GM19351 (cell line): ENCODE measurements around the gene LILRA5.
"Not testable (repeated sequence)": the region's sequence is repeated elsewhere in the genome, so short reads cannot be mapped to it uniquely, and the experiment has no call there.

ENCODE experiments used
- ATAC-seq: cut with Tn5 transposase; IDR thresholded peaks from one replicate; pipeline ENCODE4 v1.9.1; 2021; ENCODE audit warnings: mild to moderate bottlenecking, moderate library complexity; ENCODE audit not compliant: unreplicated experiment

LILRA5 gene

DNA sequence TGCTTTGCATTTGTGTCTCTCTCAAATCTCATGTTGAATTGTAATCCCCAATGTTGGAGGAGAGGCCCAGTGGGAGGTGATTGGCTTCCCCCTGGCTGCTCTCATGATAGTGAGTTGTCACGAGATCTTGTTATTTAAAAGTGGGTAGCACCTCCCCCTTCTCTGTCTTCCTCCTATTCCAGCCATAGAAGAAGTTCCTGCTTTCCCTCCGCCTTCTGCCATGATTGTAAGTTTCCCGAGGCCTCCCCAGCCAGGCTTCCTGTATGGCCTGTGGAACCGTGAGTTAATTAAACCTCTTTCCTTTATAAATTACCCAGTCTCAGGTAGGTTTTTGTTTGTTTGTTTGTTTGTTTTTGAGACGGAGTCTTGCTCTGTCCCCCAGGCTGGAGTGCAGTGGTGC is 22.2 kb upstream of the LILRA5 start:
- no peak for ATAC-seq

- no peak for ATAC-seq
Observed at GRCh38 chr19:54333586-54334298, 20.8 kb upstream of the LILRA5 start.

- no peak for ATAC-seq
Observed at GRCh38 chr19:54332149-54332548, 19.2 kb upstream of the LILRA5 start.

- no peak for ATAC-seq
Observed at GRCh38 chr19:54331626-54332025, 18.7 kb upstream of the LILRA5 start.

DNA sequence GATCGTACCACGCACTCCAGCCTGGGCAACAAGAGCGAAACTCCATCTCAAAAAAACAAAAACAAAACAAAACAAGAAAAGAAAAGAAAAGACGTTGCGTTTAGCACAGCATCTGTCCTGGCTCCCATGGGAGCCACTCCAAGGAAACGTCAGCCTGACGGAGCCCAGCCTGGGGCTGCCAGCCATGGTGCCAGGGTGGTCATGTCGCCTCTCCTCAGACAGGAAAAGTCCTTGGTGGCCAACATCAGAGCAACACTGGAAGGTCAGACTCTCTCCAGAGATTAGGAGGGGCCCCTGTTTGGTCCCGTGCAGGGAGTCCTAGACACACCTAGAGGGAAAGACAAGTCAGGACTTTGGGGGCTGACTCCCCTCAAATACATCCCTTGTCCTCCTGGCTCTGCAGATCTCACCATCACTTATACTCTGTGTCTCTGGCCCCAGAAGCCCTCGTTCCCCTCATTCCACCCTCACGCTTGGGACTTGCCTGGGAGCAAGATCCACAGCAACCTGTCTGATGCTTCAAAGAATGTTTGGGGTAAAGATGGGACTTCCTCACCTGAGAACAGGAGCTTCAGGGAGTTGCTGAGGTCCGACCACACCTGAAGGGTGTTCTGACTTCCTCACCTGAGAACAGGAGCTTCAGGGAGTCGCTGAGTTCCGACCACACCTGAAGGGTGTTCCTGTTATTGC is 16.7 kb upstream of the LILRA5 start:
- ATAC-seq, result no peak

DNA sequence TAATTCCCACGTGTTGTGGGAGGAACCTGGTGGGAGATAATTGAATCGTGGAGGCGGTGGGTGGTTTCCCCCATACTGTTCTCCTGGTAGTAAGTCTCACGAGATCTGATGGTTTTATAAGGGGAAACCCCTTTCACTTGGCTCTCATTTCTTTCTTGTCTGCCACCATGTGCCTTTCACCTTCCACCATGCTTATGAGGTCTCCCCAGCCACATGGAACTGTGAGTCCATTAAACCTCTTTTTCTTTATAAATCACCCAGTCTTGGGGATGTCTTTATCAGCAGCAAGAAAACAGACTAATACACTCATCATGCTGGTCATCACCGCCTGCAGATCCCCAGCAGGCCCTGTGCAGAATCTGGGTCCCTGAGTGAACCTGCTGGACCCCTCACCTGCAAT is 15.8 kb upstream of the LILRA5 start:
- not testable (repeated sequence) for ATAC-seq

DNA sequence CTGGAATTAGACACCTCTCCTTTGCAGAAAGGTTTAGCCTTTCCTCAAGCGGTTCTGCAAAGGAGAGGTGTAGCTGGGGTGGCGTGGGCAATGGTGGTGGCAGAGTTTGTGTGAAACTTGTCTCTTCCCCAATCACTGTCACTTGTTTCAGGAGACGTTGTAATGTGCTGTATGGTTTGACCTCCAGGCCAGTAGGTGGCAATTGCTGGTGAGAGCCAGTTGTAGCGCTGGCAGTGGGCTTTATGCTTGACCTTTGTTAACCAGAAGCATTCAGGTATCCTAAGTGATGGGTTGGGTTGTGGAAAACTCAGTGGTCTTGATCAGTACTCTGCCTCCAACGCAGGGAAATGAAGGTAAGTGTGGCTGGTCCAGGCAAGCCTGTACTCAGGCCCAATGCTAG is 12.7 kb upstream of the LILRA5 start:
- ATAC-seq, result no peak

GRCh38 chr19:54325194-54325621 is 12.2 kb upstream of the LILRA5 start:
- ATAC-seq, result no peak

- no peak for ATAC-seq
Observed at GRCh38 chr19:54324071-54324470, 11.1 kb upstream of the LILRA5 start.

- ATAC-seq, result not testable (repeated sequence)
Observed at GRCh38 chr19:54322934-54323333, 10.0 kb upstream of the LILRA5 start.

- ATAC-seq, result not testable (repeated sequence)
Observed at GRCh38 chr19:54322295-54322694, 9.3 kb upstream of the LILRA5 start.

- no peak for ATAC-seq
Observed at GRCh38 chr19:54319892-54320670, 7.1 kb upstream of the LILRA5 start.

GRCh38 chr19:54319049-54319448 is 6.1 kb upstream of the LILRA5 start:
- no peak for ATAC-seq

DNA sequence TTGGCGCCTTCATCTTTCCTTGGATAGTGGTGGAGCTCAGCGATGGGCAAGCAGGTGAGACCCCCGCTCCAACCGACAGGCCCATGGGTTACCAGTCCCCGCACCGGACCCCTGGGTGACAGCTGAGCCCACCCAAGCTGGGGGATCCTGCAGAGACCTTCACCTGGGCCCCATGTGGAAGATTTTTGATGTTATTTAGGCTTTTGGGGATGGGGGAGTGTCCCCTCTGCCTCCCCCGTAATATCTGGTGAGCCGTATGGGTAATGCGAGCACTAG is 4.9 kb upstream of the LILRA5 start:
- ATAC-seq, result no peak

DNA sequence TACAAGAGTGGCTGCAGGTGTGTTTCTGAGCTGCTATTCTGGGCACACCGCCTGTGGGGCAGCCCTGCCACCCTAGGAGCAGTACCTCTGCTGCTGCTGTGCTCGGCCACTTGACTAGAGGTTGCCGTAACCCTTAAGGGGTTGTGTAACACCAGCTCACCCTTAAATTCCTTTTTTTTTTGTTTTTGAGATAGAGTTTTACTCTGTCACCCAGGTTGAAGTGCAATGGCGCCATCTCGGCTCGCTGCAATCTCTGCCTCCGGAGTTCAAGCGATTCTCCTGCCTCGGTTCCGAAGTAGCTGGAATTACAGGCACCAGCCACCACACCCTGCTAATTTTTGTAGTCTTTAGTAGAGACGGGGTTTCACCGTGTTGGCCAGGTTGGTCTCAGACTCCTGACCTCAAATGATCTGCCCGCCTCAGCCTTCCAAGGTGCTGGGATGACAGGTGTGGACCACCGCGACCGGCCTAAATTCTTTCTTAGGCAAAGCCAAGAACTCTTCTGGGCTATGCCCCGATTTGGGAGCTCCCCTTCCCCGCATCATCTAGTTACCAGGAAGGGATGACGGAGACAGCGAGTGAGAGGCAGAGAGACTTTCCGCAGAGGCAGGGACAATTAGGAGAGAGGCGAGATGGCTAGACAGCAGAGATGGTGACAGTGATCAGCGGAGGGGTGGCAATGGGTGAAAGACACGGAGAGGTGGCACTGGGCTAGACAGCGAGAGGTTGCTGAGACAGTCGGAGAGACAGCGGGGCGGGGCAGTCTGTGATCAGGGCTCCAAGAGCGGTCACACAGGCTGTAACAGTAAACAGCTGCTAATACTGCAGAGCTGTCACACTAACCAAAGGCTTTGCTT is 4.4 kb upstream of the LILRA5 start:
- no peak for ATAC-seq

DNA sequence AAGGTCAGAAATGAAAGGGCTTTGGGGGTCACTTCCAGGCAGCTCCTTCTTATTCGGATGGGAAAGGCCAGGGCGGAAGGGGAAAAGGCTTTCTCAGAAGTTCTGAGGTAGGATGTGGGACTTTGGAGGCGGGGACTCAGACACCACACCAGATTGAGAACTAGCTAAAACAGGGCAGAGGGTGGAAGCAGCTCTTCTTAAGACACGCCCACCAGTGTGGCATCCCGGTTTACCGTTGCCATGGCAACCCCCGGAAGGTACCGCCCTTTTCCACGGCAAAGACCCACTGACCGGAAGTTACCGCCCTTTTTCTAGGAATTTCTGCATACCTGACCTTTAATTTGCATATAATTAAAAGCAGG is 3.8 kb upstream of the LILRA5 start:
- ATAC-seq, result no peak

- no peak for ATAC-seq
Observed at GRCh38 chr19:54315956-54316355, 3.0 kb upstream of the LILRA5 start.

- no peak for ATAC-seq
Observed at GRCh38 chr19:54312011-54312410, 955 bp downstream of the LILRA5 start.

GRCh38 chr19:54311486-54311885 is 1.5 kb downstream of the LILRA5 start:
- ATAC-seq, result no peak

GRCh38 chr19:54310543-54310942 is 2.4 kb downstream of the LILRA5 start:
- ATAC-seq, result no peak

DNA sequence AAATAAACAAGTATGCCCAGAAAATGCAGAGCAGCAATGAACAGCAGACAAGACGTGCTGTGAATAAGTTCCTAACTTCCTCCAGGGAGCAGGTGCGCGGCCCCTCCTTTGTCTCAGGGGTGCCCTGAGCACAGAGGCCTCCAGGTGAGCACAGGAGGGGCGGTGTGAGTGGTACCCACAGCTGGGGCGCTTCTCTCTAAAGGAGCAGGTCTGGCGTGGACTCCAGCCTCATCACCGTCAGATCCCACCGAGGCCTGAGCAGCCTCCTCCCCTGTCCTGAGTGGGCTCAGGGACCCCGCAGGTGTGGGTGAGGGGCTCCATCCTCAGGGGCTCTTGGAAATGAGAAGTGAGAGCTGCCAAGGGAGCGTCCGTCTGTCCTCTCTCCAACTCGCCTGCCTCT is 3.2 kb downstream of the LILRA5 start:
- no peak for ATAC-seq
